ENCODE data around the gene FLT1.

FLT1 gene

DNA sequence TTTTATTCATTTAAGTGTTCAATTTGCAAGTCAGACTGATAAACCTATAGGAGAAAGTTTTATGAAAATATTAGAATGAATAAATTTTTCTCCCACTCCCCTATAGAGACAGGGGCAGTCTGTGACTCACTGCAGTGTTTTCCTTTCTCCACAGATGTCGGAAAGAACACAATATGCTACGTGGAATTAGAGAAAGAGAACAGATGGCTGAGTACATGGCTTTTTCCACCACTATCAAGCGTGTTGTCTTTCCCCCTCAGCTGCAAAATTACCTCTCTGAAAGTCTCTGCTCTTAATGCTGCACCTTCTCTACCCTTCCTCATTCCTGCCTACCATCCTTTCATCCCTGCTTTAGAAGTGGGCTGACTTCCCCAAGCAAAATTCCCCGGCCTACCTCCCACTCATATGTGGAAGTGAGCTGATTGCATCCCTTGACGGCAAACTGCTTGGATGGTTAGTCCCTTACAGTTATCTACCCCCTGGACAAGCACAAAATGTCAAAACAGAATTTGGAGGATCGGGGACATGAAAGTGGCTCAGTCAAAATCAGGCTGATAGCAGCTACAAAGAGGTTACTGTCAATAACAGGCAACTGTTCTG is 30.0 kb downstream of the FLT1 start:
- H3K9ac ChIP-seq (ENCODE audit: low read depth, low read length), result no peak overlapping the region
- no peak for DNase-seq
- no peak overlapping the region for H3K4me2 ChIP-seq (ENCODE audit: insufficient read depth, low read length)
- no peak for ATAC-seq (ENCODE audit: insufficient read depth, low read depth)
- no peak overlapping the region for H3K27ac ChIP-seq (ENCODE audit: low read length)
- no peaks in the 10 kb centered on the region for H4K20me1 ChIP-seq (ENCODE audit: insufficient read depth, low read length)
- TF ChIP-seq EZH2 (IDR thresholded peaks at IDR 0.05; ENCODE audit: borderline replicate concordance, low read depth, low read length, severe bottlenecking) (no peak), CTCF (IDR thresholded peaks at IDR 0.05; ENCODE audit: borderline replicate concordance, extremely low read depth, low read length, poor library complexity, severe bottlenecking) (no peak)
- no peaks in the 10 kb centered on the region for H3K36me3 ChIP-seq (ENCODE audit: insufficient read depth, low read length)
- H3K27me3 ChIP-seq (ENCODE audit: insufficient read depth, low read length, poor library complexity), result no peaks in the 10 kb centered on the region
- no peak overlapping the region for H3K4me3 ChIP-seq (ENCODE audit: low read depth in 1 of 2, low read length in 2 of 2)
- H2AFZ ChIP-seq (ENCODE audit: low read depth, low read length), result no peak overlapping the region
- no peaks in the 10 kb centered on the region for H3K9me3 ChIP-seq (ENCODE audit: insufficient read depth, low read length, severe bottlenecking)
- H3K79me2 ChIP-seq (ENCODE audit: insufficient read depth, low read length), result no peaks in the 10 kb centered on the region
- H3K4me1 ChIP-seq (ENCODE audit: insufficient read depth, low read length), result 0 out of 2 replicates have a peak, but pooled peaks cover 2% of the 10 kb centered on the region

DNA sequence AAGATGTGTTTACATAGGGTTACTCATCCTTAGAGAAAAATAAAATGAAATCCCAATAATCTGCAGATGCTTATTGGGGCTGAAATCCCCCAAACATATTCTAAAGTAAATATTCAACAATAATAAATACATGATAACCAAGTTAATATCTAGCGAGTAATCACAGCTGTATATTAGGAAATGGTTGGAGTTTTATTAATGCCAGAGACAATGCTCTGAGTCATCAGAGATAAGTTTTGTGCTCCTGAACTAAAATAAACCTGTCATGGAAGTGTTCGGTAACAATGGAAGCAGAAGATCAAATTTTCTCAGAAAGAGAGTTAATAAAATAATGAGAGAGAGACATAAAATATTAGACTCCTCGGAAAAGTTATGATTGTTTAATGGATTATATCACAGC is 31.4 kb downstream of the FLT1 start:
- Histone ChIP-seq H2AFZ (ENCODE audit: low read depth, low read length) (no peak overlapping the region), H3K9ac (ENCODE audit: low read depth, low read length) (no peak overlapping the region), H3K4me1 (ENCODE audit: insufficient read depth, low read length) (0 out of 2 replicates have a peak, but pooled peaks cover 2% of the 10 kb centered on the region), H3K36me3 (ENCODE audit: insufficient read depth, low read length) (no peaks in the 10 kb centered on the region), H3K27me3 (ENCODE audit: insufficient read depth, low read length, poor library complexity) (no peaks in the 10 kb centered on the region), H3K27ac (ENCODE audit: low read length) (no peak overlapping the region), H3K79me2 (ENCODE audit: insufficient read depth, low read length) (no peaks in the 10 kb centered on the region), H3K9me3 (ENCODE audit: insufficient read depth, low read length, severe bottlenecking) (no peaks in the 10 kb centered on the region), H4K20me1 (ENCODE audit: insufficient read depth, low read length) (no peaks in the 10 kb centered on the region), H3K4me2 (ENCODE audit: insufficient read depth, low read length) (no peak overlapping the region), H3K4me3 (ENCODE audit: low read depth in 1 of 2, low read length in 2 of 2) (no peak overlapping the region)
- DNase-seq (no peak), ATAC-seq (ENCODE audit: insufficient read depth, low read depth) (no peak)
- no peak for TF ChIP-seq EZH2 (IDR thresholded peaks at IDR 0.05; ENCODE audit: borderline replicate concordance, low read depth, low read length, severe bottlenecking)
- TF ChIP-seq CTCF (IDR thresholded peaks at IDR 0.05; ENCODE audit: borderline replicate concordance, extremely low read depth, low read length, poor library complexity, severe bottlenecking), result no peak

DNA sequence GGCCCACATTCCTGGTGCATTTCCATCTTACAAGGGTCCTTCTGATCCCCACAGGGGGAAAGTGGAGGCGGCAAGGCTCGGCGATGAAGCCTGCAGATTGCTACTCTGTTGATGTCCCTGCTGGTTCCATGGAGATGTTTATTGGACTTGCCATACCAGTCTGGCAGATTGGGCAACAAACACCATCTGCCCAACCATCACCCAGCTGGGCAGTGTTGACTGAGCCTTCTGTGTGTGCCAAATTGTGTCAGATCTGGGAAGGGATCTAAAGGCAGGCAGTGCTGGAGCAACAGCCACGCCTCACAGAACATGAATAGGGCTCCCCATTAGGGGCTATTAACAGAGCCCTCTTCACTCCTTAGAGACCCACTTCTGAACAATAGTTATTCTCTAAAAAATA is 35.0 kb downstream of the FLT1 start:
- no peak overlapping the region for H3K4me2 ChIP-seq (ENCODE audit: insufficient read depth, low read length)
- no peaks in the 10 kb centered on the region for H3K36me3 ChIP-seq (ENCODE audit: insufficient read depth, low read length)

More for the DNA sequence above, 35.0 kb downstream of the FLT1 start:
- Histone ChIP-seq H3K9ac (ENCODE audit: low read depth, low read length) (no peak overlapping the region), H3K27me3 (ENCODE audit: insufficient read depth, low read length, poor library complexity) (no peaks in the 10 kb centered on the region), H3K79me2 (ENCODE audit: insufficient read depth, low read length) (no peaks in the 10 kb centered on the region), H3K4me3 (ENCODE audit: low read depth in 1 of 2, low read length in 2 of 2) (no peak overlapping the region), H3K27ac (ENCODE audit: low read length) (no peak overlapping the region), H3K4me1 (ENCODE audit: insufficient read depth, low read length) (no peaks in the 10 kb centered on the region), H2AFZ (ENCODE audit: low read depth, low read length) (no peak overlapping the region), H3K9me3 (ENCODE audit: insufficient read depth, low read length, severe bottlenecking) (no peaks in the 10 kb centered on the region), H4K20me1 (ENCODE audit: insufficient read depth, low read length) (no peaks in the 10 kb centered on the region)
- DNase-seq (no peak), ATAC-seq (ENCODE audit: insufficient read depth, low read depth) (no peak)
- no peak for TF ChIP-seq CTCF (IDR thresholded peaks at IDR 0.05; ENCODE audit: borderline replicate concordance, extremely low read depth, low read length, poor library complexity, severe bottlenecking)

Measured in DND-41 (cell line).